GM19193 (cell line): ENCODE data around the gene CCDC78.

Source experiments
- POLR2A ChIP-seq: IDR thresholded peaks from 4 replicates; pipeline ENCODE4 v1.6.1; 2011; ENCODE audit not compliant: insufficient read depth, insufficient read length; ENCODE audit errors: extremely low read depth

The CCDC78 gene

DNA sequence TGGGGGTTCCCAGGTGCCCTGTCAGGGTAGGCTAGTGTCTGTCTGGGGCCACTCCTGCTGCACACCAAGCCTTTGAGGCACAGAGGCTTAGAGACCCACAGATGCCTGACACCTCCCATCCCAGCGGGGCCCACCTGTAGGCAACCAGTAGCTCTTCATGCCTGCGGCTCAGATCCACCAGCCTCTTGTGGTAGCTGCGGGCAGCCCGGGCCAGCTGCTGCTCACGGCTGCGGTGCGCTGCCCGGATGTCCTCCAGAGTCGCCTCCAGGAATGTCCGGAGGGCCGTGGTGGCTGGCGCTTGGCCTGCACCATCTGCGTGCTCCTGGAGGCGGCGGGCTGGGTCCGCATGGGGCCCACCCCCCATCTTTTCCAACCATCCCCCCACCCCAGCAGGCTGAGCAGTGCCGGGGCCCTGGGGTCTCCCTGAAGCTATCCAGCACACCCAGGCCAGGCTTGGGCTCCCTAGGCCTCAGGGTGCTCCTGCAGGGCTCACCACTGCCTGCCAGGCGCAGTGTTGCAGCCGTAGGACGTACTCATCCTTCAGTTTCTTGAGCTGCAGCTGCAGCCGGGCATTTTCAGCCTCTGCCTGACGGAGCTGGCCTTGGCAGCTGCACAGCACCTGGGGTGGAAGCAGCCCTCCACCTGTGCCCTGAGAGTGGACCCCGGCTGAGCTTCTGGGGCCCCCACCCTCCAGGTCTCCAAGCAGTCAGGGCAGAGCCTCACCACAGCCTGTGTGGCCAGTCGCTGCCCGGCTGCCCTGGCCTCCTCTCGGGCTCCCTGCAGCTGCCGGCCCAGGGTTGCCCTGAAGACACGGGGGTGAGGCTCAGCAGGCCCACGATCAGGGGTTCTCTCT lies 1.8 kb downstream of the CCDC78 start:
- no peak for TF ChIP-seq POLR2A

- TF ChIP-seq POLR2A = no peak
Measured at GRCh38 chr16:723695-724094, 2.5 kb downstream of the CCDC78 start.

DNA sequence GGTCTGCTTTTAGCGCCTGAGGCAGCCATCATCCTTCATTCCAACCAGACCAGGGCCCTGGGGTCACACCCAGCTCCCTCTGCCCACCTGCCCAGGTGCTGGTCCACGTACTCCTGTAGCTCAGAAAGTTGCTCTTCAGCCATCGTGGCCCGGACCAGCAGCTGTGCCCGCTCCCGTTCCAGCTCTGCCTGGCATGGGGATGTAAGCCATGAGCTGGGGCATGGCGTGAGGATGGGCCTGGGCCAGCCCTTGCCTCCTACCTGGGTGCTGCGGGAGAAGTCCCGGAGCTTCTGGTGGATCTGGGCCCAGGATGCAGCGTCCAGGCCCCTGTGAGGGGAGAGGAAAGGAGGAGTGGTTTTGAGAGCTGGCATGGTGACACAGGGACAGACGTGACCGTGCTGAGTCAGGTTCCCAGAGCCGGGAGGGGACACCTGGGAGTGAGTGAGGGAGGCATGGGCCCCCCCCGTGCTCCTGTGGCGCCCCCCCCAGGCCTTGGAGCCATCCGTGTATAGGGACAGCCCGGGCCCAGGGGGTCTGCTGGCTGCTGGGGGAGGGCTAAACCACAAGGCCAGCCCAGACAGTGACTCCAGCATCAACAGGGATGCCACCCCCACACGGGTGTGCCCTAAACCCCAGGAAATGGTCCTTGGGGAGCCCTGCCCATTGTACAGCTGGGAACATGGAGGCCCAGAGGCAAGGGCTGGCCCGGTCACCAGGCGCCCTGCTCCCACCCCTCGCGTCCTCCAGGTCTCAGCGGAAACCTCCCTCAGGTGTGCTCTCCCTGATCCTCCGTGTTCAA lies 3.2 kb downstream of the CCDC78 start:
- peak; percentile 32 for TF ChIP-seq POLR2A

- no peak for TF ChIP-seq POLR2A
Measured at GRCh38 chr16:721765-722540, 4.3 kb downstream of the CCDC78 start.

DNA sequence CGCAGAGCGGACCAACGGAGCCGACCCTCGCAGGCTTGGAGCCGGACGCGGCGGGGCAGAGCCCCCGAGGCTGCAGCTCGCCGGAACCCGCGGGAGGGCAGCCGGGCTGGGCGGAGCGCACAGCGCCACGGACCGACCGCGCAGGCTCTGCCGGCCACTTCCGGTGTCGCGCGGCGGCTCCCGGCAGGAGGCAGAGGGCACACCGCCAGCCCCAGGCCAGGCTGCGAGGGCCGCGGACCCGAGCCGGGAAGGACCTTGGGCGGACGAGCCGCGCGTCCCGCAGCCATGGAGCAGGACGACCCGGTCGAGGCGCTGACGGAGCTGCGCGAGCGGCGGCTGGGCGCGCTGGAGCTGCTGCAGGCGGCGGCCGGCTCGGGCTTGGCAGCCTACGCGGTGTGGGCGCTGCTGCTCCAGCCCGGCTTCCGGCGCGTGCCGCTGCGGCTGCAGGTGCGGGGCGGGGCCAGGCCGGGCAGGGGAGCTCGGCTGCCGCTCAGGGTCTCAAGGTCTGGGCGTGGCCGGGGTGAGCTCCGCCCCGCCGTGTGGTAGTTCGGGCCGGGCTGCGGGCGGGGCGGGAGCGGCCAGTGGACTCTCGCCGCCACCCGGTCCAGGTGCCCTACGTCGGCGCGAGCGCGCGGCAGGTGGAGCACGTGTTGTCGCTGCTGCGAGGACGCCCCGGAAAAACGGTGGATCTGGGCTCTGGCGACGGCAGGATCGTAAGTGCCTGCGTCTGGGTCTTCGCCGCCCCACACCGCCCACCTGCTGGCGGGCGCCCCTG lies 5.1 kb downstream of the CCDC78 start, which contains the start of gene ANTKMT:
TSS of gene ANTKMT (plus strand) at position 157 of the 775 bp plus-strand sequence. CDS start at position 286, 129 bp downstream.
- TF ChIP-seq POLR2A = peak; percentile 97

- no peak for TF ChIP-seq POLR2A
Measured at GRCh38 chr16:720447-720989, 5.7 kb downstream of the CCDC78 start.

GRCh38 chr16:719815-720446 lies 6.3 kb downstream of the CCDC78 start:
- no peak for TF ChIP-seq POLR2A

DNA sequence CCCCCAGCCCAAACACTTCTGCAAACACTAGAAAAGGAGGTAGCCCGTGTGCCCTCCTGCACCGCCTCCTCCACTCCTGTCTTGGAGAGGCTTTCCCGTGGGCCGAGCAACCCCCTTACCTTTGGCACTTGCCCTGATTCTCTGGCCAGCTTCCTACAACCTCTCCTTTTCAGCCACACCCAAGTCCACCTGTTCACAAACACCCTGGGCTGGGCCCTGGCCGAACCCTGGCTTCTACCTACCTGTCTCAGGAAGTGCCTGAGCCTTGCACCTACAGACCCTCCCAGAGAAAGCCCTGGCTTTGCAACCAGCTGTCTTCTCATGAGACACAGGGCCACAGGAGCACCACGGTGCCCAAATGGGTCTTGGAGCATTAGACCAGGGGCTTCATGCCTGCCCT lies 7.3 kb downstream of the CCDC78 start:
- no peak for TF ChIP-seq POLR2A

GRCh38 chr16:718389-718788 lies 7.9 kb downstream of the CCDC78 start:
- TF ChIP-seq POLR2A = peak; percentile 30

DNA sequence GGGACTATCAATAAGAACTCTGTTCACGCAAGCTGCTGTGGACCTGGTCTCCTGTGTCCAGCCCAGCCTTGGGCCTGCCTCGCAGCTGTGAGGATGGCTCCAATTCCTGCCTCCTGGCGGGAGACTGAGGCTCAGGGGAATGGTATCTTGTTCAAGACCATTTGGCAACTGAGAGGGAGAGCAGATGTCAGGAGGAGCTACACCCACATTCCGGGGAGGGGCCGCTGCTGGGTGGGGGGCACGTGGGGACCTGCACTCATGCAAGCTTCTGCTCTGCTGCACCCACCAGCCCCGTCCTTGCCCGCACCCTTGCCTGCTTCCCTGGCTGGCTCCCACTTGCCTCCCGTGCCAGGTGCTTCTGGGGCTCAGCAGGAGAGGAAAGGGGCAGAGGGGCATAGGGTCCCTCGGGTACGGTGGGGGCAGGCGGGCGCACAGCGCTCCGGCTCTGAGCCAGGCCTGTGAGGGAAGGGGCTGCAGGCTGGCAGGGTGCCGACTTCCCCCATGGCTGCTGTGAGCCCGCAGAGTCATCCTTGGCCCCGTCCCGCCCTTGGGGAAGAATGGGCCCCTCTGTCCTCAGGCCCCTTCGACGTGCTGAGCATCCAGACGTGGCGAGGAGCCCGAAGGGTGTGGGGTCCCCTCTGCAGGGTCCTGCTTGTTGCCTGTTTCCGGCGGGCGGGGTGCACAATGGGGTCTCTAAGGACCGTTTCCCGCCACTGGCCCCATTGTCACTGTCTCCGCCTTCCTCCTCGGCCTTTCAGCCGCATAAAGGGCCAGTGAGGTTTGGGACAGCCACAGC lies 8.6 kb downstream of the CCDC78 start:
- TF ChIP-seq POLR2A = no peak

- TF ChIP-seq POLR2A = no peak
Measured at GRCh38 chr16:716768-717325, 9.4 kb downstream of the CCDC78 start.

GRCh38 chr16:716200-716568 lies 10.1 kb downstream of the CCDC78 start:
- no peak for TF ChIP-seq POLR2A

DNA sequence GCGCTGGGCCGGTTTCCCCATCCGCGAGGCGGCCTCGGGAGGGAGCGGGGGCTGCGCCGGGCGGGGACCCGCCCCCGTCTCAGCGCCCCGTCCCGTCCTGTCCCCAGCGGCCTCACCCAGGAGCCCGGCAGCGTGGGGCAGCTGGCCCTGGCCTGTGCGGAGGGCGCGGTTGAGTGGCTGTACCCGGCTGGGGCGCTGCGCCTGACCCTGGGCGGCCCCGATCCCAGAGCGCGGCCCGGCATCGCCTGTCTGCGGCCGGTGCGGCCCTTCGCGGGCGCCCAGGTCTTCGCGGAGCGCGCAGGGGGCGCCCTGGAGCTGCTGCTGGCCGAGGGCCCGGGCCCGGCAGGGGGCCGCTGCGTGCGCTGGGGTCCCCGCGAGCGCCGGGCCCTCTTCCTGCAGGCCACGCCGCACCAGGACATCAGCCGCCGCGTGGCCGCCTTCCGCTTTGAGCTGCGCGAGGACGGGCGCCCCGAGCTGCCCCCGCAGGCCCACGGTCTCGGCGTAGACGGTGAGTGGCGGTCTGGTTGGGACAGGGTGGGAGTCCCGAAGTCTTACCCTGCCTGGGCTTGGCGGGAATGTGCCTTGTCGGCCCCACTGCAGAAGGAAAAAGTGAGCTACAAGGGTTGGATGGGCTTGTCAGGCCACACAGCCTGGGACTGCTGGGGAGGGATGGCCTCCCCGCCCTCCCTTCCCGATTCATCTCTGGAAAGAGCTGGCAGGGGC lies 10.6 kb downstream of the CCDC78 start:
- TF ChIP-seq POLR2A = no peak
